ENCODE results near the gene PLCB2. TPM values are rescaled to one million over a fixed set of nuclear protein-coding genes. Genes with fewer than 3 reads are reported as not detected.

Gene PLCB2
- total RNA-seq, 2 donors from 2014 or later = 5.7 to 9.5 TPM

DNA sequence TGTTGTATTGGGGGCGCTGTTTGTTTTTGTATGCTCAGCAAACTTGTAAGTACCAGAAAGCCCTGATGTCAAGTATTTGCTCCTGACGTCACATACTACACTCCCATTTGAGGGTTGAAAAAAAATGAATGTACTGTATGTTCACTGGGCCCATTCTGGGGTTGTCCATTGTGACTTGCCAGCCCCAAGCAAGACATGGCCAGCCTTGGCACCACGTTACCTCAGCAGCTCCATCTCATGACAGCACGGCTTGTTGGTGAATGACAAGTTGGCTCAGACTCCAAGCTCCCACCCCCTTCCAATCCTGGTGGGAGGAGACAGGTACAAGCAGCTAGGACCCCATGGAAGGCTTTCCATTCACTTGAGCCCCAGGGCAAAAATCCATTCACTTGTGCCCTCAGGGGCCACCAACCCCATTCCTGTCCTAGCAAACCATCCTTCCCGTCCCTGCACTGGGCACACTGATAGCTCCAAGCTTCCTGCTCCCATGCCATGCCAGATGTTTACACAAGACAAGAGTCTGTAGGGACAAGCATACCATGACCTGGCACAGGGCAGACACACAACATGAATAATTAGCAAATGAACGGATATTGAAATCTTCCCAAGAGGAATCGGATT lies 44.7 kb upstream of the PLCB2 start:
- peaks cover 22% of the 10 kb centered on the region for H3K4me1 ChIP-seq
- H3K9me3 ChIP-seq = no peaks in the 10 kb centered on the region
- peak overlapping the region; percentile 66 to 94 for H3K9ac ChIP-seq (ENCODE audit: low read depth in 2 of 2, low read length in 2 of 2)
- H3K27me3 ChIP-seq = no peaks in the 10 kb centered on the region
- no peak for DNase-seq
- intact Hi-C loops (cut with DNase I) = no loop called here
- H3K36me3 ChIP-seq = no peaks in the 10 kb centered on the region
- TF ChIP-seq, protein P1, sequence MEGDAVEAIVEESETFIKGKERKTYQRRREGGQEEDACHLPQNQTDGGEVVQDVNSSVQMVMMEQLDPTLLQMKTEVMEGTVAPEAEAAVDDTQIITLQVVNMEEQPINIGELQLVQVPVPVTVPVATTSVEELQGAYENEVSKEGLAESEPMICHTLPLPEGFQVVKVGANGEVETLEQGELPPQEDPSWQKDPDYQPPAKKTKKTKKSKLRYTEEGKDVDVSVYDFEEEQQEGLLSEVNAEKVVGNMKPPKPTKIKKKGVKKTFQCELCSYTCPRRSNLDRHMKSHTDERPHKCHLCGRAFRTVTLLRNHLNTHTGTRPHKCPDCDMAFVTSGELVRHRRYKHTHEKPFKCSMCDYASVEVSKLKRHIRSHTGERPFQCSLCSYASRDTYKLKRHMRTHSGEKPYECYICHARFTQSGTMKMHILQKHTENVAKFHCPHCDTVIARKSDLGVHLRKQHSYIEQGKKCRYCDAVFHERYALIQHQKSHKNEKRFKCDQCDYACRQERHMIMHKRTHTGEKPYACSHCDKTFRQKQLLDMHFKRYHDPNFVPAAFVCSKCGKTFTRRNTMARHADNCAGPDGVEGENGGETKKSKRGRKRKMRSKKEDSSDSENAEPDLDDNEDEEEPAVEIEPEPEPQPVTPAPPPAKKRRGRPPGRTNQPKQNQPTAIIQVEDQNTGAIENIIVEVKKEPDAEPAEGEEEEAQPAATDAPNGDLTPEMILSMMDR (IDR thresholded peaks at IDR 0.05) = no peak
- peak overlapping the region; percentile 44 for H3K4me3 ChIP-seq
- H3K27ac ChIP-seq = peak overlapping the region; percentile 98

DNA sequence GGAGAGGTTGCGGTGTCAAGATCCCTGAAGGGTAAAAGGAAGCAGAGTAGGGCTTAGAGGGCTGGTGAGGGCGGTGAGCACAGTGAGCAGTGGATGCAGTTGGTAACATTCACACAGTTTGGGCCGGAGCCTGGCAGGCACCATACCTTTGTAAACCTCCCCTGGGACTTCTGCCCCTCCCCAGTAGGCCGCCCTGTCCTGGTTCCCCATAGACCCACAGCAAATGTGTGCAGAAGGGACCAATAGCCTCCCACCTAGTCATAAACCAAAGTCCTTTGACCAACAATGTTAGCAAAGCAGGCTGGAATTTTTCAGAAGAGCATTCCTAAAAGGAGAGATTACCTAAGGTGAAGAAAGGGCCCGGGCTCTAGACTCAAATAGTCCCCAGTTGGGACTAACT lies 41.4 kb upstream of the PLCB2 start:
- peaks cover 26% of the 10 kb centered on the region for H3K4me1 ChIP-seq

DNA sequence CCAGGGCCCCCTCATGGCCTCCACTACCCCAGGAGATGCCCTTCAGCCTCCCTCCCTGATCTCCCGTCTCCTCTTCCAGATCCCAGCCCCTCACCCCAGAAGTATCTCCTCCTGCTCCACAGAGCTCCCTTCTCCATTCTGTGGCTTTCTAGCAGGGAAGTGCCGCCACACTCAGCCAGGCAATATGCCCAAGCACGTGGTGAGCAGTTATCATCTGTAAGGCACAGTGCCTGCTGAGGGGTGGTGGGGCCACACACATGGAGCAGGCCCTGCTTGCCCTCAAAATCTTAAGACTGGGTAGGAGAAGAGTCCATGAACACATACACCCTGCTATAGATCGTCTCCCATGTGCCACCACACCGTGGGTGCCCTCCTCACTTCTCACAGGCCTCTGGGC lies 40.7 kb upstream of the PLCB2 start:
- no peak for DNase-seq
- Histone ChIP-seq H3K4me3 (no peak overlapping the region), H3K9ac (ENCODE audit: low read depth in 2 of 2, low read length in 2 of 2) (peak overlapping the region; percentile 44 to 99), H3K4me1 (peaks cover 25% of the 10 kb centered on the region), H3K9me3 (no peaks in the 10 kb centered on the region), H3K27me3 (no peaks in the 10 kb centered on the region), H3K36me3 (no peaks in the 10 kb centered on the region), H3K27ac (peak overlapping the region; percentile 98)
- intact Hi-C loops (cut with DNase I) = no loop called here
- TF ChIP-seq, protein P1 (IDR thresholded peaks at IDR 0.05) = no peak

More for the DNA sequence above, 41.4 kb upstream of the PLCB2 start:
- intact Hi-C loops (cut with DNase I) = no loop called here
- Histone ChIP-seq H3K9ac (ENCODE audit: low read depth in 2 of 2, low read length in 2 of 2) (peak overlapping the region; percentile 44 to 99), H3K36me3 (no peaks in the 10 kb centered on the region), H3K27me3 (no peaks in the 10 kb centered on the region), H3K4me3 (no peak overlapping the region), H3K27ac (peak overlapping the region; percentile 98), H3K9me3 (no peaks in the 10 kb centered on the region)
- TF ChIP-seq, protein P1 (IDR thresholded peaks at IDR 0.05) = no peak
- DNase-seq = peak; percentile 83

DNA sequence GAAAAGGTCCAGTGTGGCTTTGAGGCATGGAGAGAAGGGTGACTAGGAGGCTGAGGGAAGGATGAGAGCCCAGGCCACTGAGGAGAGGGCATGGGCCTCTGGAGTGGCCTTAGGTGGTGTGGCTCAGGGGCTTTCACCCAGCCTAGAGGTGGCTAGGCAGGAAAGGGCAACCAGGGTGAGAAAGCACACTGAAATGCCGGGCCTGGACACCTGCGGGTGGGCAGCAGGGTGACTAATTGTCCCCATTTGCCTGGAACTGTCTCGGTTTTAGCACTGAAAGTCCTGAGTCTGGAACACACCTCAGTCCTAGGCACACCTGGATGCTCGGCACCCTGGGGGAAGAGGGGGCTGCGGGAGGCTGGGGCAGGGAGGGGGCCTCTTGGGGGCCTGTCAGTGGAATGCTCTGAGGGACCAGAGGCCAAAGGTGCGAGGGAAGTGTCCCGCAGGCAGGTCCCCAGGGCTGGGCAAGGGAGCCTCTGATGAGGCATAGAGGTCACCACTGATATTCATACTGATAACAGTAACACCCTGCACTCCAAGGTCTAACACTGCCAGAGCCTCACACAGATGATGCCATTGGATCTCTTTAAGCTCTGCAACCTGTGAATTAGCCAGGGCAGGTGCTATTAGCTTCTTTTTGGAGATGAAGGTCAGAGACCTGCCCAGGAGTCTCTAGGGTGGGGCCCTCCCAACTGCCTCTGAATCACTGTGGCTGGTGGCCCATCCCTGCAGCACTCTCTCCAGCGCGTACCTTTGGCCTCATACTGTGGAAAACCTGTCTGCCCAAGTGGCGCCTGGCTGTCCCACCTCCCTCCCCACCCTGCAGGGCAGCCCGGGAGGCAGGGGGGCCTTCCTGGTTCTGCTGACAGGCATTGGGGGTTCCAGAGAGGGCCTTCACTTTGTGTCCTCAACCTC lies 40.1 kb upstream of the PLCB2 start:
- Histone ChIP-seq H3K27ac (peak overlapping the region; percentile 98), H3K9me3 (no peaks in the 10 kb centered on the region), H3K9ac (ENCODE audit: low read depth in 2 of 2, low read length in 2 of 2) (peak overlapping the region; percentile 61 to 99), H3K4me3 (no peak overlapping the region), H3K36me3 (no peaks in the 10 kb centered on the region), H3K27me3 (no peaks in the 10 kb centered on the region), H3K4me1 (peaks cover 25% of the 10 kb centered on the region)
- TF ChIP-seq, protein P1 (IDR thresholded peaks at IDR 0.05) = no peak
- DNase-seq = peak; percentile 90
- intact Hi-C loops (cut with DNase I) = no loop called here

DNA sequence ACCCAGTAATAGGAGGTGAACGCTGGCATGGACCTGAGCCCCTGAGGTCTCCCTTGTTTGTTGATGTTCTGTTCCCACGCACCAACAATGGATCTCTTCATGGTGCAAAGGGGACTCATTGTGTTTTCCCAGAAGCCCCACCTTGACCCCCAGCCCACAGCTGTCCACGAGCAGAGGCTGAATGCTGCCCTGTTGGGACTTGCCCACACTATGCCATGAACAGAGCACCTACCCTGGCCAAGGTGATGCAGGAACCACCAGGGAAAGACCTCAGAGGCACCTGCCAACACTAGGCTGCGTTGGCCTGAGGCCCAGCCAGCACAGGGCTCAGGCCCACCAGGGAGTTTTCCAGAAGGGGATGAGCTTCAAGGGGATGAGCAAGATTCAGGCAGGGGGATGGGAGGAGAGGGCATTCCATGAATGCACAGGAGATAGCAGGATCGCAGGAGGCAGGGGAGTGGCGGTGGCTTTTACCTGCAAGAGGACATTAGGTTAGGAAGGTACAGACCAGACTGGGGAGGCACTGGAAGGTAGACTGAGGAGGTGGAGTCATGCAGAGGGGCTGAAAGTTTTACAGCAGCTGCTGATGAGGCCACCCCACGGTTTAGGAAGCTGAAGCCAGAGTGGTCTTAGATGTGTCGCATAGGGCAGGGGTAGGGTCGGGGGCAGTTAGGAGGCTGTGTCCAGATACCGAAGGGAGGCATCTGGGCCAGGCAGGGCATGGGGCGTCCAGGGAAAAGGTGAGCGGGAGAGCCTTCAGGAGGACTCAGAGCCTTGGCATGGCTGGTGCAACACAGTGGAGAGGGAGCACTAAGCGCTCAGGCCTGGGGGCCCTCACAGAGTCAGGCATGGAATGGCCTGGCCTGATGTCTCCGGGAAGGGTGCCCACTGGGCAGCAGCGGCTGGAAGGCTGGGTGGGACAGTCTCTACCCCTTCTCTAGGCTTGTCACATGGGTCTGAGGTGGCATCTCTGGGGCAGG lies 39.1 kb upstream of the PLCB2 start:
- Histone ChIP-seq H3K4me1 (peaks cover 25% of the 10 kb centered on the region), H3K36me3 (no peaks in the 10 kb centered on the region), H3K9ac (ENCODE audit: low read depth in 2 of 2, low read length in 2 of 2) (peak overlapping the region; percentile 61 to 99), H3K9me3 (no peaks in the 10 kb centered on the region), H3K27me3 (no peaks in the 10 kb centered on the region), H3K4me3 (no peak overlapping the region), H3K27ac (peak overlapping the region; percentile 98)
- TF ChIP-seq, protein P1 (IDR thresholded peaks at IDR 0.05) = no peak
- no peak for DNase-seq
- intact Hi-C loops (cut with DNase I) = no loop called here
